Left renal cortex interstitium (tissue), 4 donors: Measurements from ENCODE around the gene CAVIN1. TPM values are rescaled to one million over a fixed set of nuclear protein-coding genes. Genes with fewer than 3 reads are reported as not detected.
"Not testable (repeated sequence)": the region's sequence is repeated elsewhere in the genome, so short reads cannot be mapped to it uniquely, and the experiment has no call there.

Experiments used
- DNase-seq, 4 donors: peaks; one replicate each; pipeline ENCODE4 v3.0.0-alpha.2; 2013; ENCODE audit warnings: low read depth in 4 of 4, low spot score in 2 of 4, missing footprints in 1 of 4
- polyA plus RNA-seq, 4 donors: library from polyadenylated mRNA; unstranded; fragments of 120-200 nt; gene quantifications; one replicate each; pipeline ENCODE4 v1.2.1, GENCODE V29; 2013; ENCODE audit not compliant: insufficient read length in 4 of 4

CAVIN1 gene
- polyA plus RNA-seq, 4 donors, result 58.0 to 85.6 (median 68.6) TPM

DNA sequence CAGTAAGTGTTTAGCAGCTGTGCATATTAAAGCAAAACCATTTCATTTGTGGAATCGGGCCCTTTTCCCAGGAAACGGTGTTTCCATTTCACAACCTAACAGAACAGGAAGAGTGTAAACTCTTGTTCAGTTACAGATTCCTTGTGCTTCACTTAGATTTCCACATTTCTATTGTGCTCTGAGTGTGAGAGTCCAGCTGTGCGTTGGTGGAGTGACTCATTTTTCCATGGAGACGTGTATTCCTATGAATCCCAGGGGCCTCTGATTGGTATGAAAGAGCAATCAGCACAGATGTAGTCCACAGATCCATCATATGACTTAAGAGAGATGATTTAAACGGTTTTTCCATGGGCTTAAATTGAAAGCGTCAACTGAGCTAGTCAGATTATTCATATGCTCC is 13.3 kb upstream of the CAVIN1 start:
- no peak for DNase-seq

DNA sequence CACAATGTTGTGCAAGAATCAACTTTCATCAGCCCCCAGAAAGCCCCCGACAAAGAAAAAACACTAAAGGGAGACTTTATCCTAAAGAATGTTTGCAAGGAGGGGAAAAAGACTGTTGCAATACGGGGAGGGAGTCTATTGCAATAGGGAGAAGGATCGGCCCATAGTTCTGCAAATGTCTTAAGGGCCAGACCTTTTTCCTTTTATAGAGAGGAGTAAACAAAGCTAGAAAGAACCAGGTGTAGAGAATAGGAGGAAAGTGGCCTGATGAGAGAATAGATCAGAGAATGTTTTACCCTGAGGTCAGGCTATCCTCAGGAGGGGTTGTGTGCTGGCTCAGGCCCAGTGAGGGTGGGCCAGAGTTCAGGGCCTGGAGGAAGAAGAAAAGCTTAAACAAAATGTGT is 8.7 kb upstream of the CAVIN1 start:
- DNase-seq, result no peak

DNA sequence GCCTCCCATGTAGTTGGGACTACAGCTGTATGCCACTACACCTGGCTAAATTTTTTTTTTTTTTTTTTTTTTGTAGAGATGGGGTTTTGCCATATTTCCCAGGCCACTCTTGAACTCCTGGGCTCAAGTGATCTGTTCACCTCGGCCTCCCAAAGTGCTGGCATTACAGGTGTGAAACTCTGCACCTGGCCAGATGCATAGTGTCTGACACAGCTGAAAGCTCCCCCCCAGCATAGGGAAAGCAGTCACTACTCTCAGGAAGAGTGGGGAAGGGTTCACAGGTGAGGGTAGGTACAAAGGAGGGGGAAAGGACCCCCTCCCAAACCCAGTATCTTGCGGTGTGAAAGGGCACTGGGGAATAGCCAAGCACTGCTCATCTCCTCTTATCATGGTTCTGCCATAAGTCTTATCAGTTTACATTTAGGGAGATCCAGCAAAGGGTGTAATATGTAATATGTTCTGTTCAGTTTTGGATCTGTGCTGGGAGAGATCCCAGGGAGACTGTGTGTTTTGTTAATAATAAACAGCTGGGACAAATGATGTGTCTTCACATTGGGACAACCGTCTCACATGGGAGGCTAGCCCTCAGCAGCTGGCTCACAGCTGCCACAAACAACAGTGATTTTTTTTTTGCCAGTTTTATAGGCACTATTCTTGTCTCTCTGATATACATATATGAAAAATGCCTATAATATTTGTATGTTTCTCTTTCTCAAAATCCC is 6.8 kb upstream of the CAVIN1 start:
- DNase-seq, result no peak

DNA sequence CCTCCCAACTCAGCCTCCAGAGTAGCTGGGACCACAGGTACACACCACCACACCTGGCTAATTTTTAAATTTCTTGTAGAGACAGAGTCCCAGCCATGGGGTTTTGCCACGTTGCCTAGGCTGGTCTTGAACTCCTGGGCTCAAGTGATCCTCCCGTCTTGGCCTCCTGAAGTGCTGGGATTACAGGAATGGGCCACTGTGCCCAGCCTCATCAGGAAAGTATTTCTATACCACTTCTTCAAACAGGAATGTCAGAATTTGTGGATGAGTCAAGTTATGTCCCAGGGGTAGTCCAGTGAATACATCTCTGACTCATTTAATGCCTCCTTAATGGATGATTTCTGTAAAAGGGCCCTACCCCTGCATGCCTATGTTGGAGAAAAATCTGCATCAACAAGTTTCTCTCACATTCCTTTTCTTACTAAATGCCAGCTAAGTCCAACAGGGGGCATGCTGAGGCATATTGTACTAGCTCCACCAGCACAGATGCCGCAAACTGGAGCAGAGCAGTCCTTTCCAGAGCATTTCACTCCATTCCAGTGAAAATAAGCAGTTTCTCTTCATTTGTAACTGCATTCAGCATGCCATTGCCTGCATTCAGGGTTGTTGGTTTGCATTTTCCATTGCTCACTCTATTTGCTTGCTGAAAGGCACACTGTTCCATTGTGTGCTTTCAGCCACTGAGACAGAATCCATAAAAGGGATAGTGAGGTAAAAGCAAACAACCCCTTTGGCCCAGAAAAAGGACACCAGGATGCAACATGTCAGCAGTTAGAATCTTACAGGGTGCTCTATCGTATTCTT is 5.3 kb upstream of the CAVIN1 start:
- DNase-seq, result no peak

DNA sequence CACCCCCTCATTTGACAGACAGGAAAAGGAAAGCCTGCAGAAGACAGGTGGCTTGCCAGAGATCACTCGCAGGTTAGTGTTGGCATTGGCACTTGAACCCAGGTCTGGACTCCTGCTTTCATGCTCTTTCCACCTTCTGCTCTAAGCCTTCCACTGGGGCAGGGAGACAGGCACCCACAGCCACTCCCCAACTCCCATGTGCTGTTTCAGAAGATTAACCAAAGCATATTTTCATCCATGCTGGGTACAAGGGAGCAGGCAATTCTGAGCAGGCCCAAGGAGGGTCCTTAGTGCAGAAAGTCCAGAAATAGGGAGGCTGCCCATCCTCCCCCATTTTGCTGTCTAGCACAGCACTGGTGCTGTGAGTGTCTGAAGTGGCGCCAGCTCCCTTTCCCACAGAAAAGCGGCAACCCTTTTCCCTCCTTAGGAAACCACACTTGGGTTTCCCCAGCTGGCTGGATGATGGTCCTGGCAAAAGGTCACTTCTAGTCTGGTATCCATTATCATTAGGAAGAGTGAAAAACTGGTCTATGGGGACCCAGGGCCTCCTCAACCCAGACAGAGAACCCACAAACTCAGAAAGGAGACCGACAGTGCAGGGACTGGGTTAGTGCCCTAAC is 2.0 kb upstream of the CAVIN1 start:
- DNase-seq, result no peak

DNA sequence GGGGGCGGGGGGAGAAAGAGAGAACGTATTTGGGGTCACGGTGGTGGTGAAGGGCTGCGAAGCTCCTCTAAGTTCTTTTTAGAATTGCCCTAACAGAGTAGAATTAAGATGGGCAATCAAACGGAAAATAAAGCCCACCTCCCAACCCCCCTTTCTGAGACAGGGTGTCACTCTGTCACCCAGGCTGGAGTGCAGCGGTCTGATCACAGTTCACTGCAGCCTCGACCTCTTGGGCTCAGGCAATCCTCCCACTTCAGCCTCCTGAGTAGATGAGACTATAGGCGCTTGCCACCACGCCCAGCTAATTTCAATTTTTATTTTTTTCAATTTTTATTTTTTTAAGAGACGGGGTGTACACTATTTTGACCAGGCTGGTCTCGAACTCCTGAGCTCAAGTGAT is 710 bp upstream of the CAVIN1 start:
- DNase-seq, result no peak

DNA sequence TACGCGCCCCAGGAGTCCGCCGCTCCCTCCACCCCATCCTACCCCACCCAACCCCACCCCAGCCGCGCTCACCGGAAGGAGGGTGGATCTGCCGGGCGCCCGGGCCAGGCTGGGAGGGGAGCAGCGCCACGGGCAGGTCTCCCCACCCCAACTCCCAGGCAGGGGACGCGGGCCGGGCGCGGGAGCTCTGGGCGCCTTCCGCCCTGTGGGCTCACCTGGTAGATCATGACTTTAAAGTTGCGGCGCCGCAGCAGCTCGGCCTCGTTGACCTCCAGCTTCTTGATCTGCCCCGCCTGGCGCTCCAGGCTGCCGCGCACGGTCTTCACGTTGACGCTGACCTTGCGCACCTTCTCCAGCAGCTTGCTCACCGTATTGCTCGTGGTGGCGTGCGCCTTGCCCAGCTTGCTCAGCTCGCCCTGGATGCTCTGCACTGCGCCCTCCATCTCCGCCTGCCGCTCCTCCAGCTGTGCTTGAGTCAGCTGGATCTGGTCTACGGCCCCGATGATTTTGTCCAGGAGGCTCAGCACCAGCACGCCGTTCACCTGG is 571 bp downstream of the CAVIN1 start:
- no peak for DNase-seq

DNA sequence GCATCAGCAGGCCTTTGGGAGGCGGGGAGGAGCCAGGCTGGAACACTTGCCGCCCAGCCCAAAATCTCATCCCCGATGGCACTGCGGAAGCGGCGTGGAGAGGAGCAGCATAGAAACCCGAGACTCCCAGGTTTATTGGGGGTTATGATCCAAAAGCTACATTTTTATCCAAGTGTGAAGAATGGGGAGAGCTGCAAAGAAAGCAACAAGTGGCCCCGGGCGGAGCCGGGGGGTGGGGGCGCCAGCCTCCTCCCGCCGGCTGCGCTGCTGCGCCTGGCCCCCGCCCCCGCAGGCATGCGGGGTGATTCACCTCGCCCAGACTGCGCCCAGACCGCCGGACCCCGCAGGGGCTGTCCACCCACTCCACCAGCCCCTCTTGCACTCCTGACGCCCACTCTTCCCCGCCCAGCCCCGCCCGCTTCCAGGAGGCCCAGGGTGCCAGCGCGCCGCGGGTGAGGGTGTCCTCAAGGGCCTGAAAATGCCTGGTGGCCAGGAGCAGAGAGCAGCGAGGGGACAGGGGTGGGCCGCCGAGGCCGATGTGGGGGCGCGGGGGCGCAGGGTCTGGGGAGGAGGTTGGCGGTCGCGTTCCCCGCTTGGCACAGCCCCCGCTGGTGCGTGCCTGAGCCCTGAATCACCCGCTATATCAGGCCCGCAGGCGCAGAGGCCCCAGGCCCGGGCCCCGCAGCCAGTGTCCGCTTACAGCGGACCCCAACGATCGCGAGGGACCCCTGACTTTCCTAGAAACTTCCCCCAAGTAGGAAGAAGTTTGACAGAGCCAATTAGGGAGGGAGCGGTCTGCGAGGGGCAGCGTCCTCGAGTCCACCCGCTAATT is 1.3 kb downstream of the CAVIN1 start:
- DNase-seq, result no peak

DNA sequence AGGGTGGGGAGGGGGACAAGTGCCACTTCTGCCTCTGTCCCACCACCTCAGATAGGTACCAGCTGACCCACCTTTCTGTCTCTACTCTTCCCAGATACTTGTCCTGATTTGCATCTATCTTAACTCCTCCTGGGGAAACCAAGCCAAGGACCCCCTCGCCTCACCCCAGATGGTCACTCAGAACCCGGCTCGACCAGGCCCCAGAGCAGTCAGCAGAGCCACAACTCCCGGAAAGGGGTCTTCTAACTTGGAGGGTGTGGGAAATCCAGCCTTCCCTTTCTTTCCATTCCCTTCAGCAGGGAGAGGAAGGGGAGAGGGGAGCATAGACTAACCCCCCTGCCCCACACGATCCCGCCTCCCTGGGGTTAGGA is 1.9 kb downstream of the CAVIN1 start:
- DNase-seq, result no peak

DNA sequence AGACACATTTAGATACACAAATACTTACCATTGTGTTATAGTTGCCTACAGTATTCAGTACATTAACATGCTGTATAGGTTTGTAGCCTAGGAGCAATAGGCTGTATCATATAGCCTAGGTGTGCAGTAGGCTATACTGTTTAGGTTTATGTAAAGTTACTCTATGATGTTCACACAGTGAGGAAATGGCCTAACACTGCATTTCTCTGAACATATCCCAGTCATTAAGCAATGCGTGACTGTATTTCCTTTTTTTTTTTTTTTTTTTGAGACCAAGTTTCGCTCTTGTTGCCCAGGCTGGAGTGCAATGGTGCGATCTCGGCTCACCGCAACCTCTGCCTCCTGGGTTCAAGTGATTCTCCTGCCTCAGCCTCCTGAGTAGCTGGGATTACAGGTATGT is 5.1 kb downstream of the CAVIN1 start:
- DNase-seq, result not testable (repeated sequence)

DNA sequence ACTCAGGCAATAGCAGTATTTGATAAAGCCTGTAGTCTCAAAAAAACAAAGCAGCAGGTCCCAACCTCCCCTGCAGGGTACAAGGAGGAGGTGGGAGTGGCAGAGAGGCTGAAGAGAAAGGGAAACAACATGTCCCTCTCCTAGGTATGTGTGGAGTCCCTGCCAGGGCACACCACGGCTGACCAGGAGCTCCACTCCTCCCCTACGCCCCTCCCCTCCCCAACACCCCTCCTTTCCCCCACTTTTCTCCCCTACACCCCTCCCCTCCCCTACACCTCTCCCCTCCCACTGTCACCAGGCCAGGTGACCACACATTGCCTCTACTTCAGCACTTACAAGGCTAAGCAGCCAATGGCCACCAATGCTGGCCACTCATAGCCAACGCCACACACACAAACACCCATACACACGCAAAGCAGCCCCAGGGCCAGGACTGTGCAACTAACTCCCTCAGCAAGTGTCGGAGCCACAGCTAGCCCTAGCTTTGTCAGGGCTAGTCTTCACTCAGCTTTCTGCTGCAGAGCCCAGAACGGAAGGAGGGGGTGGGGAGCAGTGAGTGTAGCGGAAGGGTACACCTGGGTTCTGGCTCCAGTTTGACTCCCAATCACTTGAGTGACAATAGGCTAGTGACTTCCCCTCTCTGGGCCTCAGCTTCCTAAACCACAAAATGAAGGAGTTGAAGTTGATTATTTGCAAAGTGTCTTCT is 8.2 kb downstream of the CAVIN1 start:
- DNase-seq, result no peak

DNA sequence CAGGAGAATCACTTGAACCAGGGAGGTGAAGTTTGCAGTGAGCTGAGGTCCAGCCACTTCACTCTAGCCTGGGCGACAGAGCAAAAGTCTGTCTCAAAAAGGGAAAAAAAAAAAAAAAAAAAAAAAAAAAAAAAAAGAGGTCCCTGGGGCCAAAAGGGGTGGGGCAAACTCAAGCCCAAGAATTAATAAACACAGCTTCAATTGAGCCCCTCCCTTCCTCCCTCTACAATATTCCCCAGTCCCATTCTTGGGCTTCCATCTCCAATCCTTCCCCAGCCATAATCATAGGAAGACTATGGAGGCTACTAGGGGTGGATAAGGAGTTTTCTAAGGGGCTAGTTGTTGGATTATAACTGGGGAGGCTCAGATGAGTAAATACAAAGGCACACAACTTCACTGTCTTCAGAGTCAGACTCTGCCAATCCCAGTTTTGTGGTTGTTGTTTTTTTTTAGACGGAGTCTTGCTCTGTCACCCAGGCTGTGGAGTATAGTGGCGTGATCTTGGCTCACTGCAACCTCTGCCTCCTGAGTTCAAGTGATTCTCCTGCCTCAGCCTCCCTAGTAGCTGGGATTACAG is 9.5 kb downstream of the CAVIN1 start:
- DNase-seq, result no peak

DNA sequence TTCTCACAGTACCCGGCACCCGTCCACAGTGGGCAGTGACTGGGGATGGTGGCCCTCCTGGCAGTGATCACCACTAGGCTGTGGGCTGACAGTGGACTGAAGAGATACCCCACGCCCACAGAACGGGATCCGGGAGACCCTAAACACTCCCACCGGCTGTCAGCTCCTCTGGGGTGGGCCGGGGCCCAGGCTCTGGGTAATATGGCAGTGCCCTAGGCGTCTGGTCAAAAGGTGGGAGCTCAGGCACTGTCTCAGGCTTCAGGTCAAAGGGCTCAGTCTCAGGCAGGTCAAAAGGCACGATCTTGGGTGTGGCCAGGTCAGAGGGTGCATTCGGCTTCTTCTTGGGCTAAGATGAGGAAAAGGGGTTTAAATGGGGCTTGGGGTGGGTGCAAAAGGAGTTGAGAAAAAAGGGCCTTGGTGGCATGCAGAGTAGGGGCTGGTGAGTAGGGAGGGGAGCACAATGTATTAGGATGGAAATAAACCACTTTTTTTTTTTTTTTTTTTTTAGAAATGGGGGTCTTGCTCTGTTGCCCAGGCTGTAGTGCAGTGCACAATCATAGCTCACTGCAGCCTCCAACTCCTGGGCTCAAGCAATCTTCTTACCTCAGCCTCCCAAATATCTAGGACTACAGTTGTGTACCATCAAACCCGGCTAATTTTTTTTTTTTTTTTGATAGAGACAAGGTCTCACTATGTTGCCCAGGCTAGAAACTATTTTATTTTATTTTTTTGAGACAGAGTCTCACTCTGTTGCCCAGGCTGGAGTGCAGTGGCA is 11.0 kb downstream of the CAVIN1 start:
- no peak for DNase-seq

DNA sequence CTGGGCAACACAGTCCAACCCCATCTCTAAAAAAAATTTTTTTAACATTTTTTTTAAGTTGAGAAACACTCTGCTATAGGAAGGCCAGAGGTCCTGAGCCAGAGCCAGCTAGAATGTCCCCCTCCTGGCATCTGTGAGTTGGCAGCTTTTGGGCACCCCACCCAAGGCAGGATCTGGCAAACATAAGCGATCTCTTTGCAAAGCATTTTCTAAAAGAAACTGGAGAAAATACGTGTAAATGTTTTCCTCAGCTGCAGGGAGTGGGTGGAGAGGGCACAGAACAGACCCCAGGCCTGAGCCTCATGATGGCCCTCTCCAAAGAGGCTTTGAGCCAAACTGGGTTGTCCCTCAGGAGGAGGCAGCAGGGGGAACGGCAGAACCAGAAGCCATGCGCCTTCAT is 11.7 kb downstream of the CAVIN1 start:
- no peak for DNase-seq

DNA sequence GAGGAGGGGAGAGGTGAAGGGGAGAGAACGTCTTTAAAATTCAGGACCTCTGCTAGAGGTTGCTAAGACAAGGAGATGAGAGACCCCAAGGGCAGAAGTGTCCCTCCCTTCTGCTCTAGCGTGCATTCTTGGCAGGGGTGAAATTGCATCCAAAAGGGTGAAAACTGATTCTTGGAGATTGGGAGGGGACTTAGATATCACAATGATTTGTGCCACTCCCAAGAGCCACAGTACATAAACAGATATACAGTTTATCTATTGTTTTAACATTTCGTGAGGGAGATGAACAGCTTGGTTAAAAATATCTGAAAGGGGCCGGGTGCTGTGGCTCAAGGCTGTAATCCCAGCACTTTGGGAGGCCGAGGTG is 12.8 kb downstream of the CAVIN1 start:
- no peak for DNase-seq

DNA sequence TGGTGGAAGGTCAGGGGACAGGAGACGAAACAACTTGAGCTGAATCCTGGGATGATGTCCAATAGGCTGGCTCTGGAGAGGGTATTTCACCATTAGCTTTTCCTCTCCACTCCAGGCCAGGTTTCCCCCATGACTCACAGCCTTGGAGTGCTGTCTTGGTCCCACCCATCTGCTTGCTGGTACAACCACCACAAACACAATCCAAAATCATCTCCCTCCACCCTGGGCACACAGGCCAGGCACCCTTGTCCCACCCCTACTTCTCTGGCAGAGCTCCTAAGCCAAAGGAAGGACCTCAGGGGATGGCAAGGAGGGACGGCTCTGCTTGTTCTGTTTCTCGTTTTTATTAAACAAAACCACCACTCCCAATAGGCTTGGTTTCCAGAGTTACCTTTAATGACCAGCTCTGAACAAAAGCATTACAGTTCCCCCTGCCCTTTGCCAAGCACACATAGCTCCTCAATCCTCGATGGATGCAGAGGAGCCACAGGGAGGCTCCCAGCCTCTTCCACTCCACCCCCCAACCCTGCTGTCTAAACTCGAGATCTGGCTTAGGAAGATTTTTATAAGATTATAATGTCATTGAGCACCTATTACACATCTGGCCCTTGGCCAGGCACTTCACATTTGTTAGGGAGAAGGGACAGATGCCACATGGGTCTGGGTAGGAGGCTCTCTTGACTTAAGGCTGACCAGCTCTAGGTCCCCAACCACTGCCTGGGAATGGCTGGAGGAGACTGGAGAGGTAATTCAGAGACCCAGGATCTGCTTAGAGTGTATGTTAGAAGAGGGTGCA is 13.3 kb downstream of the CAVIN1 start:
- no peak for DNase-seq

DNA sequence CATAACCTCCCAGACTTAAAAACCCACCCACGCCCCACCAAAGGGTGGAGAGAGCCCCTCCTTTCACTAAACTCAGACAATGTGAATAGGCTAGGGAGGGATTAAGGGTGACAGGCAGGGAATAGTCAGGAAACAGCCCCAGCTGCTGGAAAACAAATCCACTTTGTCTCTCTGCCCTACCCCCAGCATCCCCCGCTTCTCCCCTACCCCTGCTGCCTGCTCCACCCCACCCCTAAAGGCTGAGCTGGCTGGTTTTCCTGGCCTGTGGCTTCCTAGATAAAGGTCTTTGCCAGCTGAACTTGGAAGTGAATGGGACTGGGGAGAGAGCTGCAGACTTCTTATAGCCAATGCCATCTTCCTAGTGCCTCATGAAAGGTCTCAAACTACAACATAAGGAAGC is 15.0 kb downstream of the CAVIN1 start:
- no peak for DNase-seq

DNA sequence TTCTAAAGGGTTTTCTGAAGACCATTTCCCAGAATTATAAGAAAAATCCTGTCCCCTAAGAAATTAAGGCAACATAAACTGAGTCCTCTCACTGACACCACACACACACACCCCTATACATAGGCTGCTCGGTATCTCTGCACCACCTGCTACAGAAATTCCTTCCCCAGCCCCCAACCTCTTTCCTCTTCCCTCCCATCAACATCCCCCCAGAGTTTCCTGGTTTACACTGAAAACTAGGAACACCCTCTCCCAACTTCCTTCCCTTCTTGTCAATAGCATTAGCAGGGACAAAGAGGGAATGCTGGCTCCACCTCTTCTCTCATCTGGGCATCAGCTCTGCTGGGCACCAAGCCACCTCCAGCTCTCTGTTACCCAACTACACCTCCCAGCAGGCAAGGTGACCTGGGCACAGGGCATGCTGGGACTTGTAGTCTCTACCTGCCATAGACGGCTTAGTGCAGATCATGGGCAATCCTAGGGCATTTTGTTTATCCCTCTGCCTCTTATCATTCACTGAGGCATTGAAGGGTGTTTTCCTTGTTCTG is 15.7 kb downstream of the CAVIN1 start:
- DNase-seq, result no peak
